Myocyte (in vitro differentiated cells): ENCODE measurements around the gene AEN. TPM values are rescaled to one million over a fixed set of nuclear protein-coding genes. Genes with fewer than 3 reads are reported as not detected.
"Not testable (repeated sequence)": the region's sequence is repeated elsewhere in the genome, so short reads cannot be mapped to it uniquely, and the experiment has no call there.

ENCODE experiments used
- DNase-seq: peaks from one replicate; pipeline ENCODE4 v3.0.0-alpha.2; 2012; ENCODE audit warnings: low read depth
- total RNA-seq: library from RNA; depleted of rRNA; stranded (reverse); fragments of >200 nt; gene quantifications from 2 replicates; pipeline ENCODE4 v1.2.3, GENCODE V29; 2014

AEN gene
- total RNA-seq, 1 donor from 2014 or later = 50.3 TPM

DNA sequence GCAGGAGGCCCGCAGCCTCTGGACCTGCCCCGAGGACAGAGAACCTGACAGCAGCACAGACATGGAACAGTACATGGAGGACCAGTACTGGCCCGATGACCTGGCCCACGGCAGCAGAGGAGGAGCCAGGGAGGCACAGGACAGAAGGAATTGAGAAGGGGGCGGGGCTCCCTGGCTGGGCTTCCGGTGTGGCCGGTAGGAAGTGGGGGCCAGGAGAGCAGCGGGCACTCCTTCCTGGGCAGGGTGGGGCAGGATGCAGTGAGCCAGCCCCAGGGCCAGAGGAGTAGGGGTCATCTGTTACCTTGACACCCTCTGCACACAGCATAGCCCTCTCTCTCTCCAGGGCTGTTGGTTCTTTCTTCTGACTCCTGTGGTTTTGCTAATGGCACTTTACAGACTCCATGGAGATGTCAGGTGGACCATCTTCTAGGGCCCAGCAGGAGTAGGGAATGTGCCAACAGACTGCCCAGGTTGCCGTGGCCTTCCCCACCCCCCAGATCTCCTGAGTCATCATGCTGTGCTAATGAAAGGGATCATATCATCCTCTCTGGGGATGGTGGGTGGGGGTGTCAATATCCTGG is 9.1 kb downstream of the AEN start:
- no peak for DNase-seq

DNA sequence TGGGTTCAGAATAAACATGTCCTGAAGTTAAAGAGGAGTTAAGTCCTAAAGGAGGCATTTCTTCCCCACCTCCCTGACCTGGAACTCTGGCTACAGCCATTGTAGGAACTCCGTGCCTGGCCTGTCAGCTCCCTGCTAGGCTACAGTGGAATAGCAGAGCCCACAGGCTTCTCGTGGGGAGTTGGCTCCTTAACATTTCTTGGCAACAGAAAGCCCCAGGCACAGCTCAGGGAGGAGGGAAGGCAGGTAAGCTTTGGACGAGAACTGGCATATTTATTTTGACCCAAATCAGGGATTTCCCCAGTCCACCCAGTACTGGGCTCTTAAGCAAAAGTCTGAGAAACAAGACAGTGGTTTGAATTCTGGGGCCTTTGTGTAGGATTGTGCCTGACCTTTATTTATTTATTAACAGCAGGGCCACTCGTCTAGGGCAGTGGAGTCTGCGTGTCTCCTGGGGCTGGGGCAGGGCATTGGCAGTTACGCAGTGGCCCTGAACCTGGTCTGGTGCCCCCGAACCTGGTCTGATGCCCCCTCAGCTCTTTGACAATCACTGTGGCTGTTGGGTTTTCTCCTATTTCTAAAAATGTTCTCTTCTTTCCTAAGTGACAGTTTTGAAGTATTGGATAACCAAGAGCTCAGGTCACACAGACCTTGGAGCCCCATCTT is 9.8 kb downstream of the AEN start:
- DNase-seq = no peak

DNA sequence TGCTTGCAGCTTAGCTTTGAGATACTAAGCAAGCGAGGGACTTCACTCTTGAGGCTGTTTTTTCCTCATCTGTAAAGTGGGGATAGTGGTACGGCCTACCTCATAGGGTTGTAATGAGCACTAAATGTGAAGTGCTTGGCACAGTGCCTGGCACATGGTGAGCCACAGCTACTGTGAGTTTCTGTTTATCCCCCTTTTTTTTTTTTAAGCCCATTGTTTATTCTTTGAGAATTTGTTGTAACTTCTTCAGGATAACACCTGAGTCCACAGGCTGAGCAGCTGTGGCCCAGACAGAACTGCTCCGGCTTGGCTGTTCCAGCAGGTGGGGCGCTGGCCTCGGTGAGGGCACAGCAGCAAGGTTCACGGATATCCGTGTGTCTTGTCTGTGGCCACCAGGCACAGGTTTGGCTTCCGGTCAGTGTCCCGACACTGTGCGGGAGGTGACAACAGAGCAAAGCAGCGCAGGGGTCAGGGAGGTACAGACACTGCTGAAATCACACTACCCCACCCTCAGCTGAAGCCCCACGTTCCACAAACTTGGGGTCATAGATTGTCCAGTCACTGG is 10.4 kb downstream of the AEN start:
- DNase-seq = no peak

DNA sequence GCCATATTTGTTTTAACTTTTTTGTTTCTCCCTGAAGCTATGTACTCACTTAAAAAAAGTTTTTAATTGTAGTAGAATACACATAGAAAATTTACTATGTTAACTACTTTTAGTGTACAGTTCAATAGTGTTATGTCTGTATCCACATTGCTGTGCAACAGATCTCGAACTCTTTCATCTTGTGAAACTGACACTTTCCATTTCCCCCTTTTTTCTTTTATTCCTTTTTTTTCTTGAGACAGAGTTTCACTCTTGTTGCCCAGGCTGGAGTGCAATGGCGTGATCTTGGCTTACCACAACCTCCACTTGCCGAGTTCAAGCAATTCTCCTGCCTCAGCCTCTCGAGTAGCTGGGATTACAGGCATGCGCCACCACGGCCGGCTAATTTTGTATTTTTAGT is 11.7 kb downstream of the AEN start:
- not testable (repeated sequence) for DNase-seq

DNA sequence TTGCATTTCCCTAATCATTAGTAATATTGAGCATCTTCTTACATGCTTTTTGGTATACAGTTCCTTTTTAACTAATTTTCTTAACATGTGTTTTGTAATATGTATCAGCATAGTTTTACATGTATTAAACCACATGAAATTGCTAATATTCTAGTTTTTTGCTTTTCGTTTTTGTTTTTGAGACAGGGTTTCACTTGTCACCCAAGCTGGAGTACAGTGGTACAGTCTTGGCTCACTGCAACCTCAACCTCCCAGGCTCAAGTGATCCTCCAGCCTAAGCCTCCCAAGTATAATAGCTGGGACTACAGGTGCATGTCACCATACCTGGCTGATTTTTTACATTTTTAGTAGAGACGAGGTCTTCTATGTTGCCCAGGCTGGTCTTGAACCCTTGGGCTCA is 13.3 kb downstream of the AEN start:
- no peak for DNase-seq

DNA sequence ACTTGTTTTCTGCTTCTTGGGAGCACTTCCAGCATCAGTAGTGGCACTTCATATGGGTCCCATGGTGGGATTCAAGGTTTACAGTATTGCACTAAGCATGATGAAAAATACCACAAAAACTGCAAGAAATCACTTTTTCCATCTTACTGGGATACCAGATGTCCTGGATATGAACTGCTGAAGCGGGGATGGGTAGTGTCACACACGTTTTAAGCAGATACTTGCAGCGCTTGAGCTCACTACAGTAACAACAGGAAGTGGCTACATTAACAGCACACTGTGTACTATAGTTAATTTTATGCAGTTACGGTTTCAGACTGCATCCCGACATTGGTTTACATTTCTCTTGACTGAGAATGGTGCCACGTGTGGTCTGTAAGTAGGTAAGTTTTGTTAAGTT is 14.2 kb downstream of the AEN start:
- DNase-seq = no peak

DNA sequence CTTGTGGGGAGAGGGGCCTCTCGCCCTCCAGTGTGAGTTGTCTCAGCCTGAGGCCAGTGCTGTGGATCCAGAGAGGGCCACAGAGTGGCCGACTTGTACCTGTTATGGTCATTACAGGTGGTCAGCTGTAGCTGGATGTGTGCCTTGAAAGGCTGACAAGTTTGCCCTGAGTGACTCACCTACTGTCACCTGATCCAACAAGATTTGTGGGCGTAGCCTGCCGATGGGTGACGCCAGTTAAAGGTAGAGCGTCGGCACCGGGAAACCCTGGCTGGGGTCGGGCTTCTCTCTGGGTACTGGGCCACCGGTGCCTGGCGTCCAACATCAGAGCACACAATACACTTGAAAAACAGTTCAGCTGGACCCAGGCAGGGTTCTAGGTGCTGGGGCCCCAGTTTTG is 14.9 kb downstream of the AEN start:
- no peak for DNase-seq

DNA sequence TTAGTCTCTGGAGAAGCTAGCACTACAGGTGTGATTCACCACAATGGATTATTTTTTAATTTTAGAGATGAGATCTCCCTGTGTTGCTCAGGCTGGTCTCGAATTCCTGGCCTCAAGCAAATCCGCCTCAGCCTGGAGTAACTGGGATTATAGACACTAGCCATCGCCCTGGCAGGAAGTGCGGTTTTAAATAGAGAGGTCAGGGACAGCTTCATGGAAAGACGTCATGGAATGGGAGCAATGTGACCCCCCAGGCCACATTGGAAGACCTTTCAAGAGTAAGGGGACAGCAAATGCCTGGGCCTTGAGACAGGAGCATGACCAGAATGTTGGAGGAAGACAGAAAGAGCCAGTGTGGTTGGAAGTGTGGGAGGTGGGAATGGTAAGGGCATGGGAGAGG is 15.5 kb downstream of the AEN start:
- no peak for DNase-seq

DNA sequence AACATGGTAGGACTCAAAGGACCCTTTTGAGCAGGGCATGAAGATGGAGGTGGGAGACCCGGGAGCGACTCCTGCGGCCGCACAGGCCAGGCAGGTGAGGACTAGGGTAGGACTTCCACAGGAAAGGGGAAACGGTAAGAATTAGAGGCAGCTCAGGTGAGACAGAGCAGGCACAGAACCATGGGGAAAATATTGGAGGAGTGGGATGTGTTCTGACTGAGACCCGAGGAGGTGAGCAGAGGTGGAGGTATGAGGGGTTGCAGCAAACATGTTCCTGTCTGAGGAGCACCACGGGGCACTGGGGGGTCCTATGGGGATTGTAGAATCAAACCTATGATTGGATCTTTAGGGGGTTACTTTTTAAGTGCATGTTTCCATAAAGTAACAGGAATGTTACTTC is 16.3 kb downstream of the AEN start:
- no peak for DNase-seq

DNA sequence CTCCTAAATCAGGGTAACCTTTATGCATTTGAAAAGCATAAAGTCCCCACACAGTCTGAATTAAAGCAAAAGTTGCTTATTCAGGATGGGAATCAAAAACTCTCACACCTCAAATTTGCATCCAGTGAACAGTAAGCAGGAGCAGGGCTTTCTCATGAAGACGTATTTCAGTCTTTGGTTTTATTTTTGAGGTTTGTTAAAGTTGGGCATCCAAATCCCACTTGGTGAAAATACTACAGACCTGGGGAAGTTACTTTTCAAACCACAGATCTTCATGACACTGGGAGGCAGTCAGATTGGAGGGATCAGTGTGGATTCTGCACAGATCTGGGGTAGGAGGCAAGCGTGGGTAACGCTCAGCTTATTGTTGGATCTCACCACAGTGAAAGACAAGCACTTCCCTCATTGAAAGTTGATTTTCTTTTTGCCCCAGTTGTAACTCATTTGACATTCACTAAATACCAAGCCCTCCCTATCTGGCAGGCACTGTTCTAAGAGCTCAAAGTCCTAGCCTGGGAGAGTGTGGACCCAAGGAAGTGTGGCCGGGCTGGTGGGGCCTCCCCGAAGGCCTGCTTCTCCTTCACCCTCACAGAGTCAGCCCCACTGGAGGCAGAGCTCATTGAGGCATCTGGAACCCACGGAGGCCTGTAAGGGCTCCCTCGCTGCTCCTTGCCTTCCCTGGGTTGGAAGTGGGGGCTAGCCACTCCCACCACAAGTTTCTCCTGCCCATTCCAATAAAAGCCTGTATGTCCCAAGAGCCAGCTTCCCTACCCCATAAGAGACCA is 16.9 kb downstream of the AEN start:
- no peak for DNase-seq

DNA sequence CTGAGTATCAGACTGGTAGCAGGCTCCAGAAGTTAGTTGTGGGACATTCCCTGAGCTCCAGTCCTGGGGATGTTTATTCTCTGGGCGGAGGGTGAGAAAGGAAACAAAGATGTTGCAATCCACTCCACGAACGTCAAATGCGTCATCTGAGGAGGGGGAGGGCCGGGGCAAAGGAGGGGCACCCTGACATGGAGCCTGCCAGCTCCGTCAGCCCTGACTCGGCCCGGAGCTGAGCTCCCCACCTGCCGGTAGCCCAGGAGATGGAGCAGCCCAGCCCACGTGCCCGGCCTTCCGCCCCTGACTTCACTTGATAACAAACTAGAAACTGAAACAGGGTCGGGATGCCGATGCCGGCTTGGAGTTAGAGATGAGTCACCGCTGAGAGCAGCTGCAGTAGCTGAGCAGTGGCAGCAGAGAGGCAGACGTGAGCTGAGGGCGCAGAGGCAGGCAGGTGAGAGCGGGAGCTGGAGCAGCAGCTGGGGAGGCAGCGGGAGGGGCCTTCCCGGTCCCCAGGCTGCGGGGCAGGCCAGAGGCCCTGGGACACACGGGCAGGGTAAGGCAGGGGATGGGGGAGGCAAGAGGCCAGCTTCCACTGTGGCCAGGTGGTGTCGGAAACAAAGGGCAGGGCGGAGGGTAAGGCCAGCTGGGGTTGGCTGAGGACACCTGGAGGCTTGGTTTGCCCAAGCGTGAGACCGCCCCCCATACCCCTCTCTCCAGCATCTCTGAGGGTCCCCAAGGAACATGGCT is 17.7 kb downstream of the AEN start, which contains the start of gene ISG20:
Gene ISG20 (plus strand): TSS at position 391 of the 747 bp plus-strand sequence. CDS start 351 bp downstream, at position 742.
- peak; percentile 94 for DNase-seq

DNA sequence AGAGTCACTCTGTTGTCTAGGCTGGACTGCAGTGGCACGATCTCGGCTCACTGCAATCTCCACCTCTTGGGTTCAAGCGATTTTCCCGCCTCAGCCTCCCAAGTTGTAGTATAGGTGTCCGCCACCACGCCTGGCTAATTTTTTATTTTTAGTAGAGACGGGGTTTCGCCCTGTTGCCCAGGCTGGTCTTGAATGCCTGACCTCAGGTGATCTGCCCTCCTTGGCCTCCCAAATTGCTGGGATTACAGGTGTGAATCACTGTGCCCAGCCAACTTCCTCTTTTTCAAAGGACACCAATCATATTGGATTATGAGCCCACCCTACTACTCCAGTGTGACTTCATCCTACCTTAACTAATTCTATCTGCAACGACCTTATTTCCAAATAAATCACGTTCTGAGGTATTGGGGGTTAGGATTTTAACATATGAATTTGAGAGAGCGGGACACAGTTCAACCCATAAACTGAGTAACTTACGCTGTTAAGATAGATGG is 20.9 kb downstream of the AEN start:
- no peak for DNase-seq

DNA sequence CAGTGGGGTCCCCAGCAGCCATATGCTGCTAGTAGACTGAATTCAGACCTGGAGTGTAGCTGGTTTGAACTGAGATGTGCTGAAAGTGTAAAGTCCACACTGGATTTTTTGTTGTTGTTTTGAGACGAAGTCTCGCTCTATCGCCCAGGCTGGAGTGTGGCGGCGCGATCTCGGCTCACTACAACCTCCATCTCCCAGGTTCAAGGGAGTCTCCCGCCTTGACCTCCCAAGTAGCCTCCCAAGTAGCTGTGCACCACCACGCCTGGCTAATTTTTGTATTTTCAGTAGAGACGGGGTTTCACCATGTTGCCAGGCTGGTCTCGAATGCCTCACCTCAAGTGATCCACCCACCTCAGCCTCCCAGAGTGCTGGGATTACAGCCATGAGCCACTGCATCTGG is 21.4 kb downstream of the AEN start:
- DNase-seq = not testable (repeated sequence)

DNA sequence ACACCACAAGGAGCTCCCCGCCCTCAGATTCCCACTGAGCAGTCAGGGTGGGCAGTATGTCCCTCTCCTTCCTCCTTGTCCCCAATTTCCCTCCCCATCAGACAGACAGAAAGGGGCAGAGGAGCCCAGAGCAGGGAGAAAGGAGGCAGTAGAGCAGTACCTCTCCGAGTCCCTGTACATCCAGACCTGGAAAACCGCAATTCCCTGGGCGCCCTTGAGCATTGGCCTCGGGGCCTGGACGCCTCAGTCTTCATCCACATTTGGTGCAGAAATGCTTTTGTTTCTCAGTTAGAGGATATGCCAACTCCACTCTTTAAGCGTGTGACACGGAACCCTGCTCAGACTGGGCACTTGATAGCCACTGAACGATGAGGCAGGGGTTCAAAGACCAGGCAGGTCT is 23.6 kb downstream of the AEN start:
- no peak for DNase-seq

DNA sequence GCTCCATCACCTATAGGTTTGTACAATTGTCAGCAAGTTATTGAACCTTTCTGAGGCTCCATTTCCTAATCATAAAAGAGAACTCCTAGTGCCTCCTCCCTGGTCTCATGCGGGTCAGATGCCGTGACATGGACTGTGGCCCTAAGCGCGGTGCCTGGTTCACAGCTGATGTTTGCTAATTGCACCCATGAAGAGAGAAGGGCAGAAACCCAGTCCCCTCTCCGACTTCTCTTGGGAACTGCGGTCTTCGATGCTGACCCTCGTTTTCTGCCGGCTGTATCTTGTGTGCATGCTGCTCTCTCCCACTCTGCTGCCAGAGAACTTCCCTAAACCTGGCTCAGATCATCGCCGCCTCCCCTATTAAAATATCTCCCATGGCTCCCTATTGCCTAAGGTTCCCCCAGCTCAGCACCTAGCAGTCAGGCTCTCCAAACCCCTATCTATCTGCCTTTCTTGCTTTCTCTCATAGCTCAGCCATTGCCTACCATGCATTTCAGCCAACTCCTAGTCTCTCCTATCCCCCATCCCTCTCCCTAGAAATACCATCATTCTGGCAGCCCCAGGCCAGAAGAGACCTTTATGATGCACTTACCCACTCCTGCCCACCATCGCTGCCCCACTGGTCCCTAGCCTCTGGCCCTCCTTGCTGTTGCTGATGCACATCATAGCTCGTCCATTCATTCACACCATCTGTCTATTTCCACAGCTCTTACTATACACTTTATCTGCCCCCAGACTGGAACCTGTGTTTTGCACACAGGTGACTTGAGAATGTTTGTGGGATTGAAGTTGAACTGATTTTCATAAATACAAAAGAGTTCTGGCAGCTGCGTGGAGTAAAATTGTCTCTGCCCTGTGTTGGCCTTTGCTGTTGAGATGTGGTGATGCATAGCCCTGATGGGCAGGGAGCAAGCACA is 24.3 kb downstream of the AEN start:
- no peak for DNase-seq

DNA sequence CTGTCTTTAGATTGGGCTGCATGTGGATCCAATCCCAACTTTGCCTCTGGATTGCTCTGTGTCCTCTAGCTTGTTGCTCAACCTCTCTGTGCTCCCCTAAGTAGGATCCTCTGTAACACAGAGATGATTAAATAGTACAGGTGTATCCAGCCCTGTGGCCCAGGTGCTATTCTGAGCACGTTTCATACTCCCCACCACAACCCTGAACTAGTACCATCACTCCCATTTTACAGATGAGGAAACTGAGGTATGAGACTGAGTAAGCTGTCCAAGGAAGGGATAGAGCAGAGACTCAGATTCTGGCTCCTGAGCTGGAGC is 24.9 kb downstream of the AEN start:
- DNase-seq = no peak

DNA sequence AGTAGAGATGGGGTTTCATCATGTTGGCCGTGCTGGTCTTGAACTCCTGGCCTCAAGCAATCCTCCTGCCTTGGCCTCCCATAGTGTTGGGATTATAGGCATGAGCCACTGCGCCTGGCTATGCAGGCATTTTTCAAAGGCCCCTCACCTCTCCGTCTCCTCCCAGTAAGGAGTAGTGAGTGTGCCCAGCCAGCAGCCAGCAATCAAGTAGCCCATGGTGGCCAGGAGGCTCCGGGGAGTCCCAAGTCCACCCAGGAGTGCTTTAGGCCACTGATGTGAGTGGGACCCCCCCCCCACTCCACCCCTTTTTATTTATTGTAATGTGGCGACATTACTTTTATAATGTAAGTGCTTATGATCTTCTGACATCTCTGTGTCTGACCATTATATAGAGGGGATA is 25.8 kb downstream of the AEN start:
- DNase-seq = no peak

DNA sequence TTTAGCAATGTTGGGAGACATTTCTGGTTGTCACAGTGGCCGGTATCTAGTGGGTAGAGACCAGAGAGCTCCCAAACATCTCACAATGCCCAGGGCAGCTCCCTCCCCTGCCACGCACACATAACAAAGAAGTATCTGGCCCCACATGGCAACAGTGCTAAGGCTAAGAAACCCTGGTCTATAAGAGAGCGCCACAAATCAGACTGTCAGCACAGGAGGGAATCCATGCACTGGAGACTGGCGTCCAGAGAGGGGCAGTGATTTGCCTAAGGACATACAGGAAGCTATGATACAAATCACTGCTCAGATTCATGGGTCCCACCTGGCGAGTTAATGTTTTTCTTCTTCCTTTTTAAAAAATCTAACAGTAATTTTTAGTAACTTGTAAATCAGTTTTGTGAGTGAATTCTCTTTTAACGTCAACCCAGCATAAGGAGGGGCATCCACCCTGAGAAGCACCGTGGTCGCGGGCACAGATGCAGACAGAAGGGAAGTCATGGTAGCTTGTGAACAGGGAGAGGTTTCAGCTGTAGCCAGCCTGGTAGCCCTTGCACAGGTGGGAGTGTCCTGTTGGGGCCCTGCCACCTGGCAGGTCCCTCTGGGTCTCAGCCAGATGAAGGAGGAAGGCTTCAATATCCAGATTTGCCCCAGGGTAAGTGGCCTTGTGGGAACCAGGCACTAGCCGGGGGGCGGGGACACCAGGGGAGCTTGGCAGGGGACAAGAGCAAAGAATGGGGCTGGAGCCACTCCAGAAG is 26.4 kb downstream of the AEN start:
- no peak for DNase-seq

DNA sequence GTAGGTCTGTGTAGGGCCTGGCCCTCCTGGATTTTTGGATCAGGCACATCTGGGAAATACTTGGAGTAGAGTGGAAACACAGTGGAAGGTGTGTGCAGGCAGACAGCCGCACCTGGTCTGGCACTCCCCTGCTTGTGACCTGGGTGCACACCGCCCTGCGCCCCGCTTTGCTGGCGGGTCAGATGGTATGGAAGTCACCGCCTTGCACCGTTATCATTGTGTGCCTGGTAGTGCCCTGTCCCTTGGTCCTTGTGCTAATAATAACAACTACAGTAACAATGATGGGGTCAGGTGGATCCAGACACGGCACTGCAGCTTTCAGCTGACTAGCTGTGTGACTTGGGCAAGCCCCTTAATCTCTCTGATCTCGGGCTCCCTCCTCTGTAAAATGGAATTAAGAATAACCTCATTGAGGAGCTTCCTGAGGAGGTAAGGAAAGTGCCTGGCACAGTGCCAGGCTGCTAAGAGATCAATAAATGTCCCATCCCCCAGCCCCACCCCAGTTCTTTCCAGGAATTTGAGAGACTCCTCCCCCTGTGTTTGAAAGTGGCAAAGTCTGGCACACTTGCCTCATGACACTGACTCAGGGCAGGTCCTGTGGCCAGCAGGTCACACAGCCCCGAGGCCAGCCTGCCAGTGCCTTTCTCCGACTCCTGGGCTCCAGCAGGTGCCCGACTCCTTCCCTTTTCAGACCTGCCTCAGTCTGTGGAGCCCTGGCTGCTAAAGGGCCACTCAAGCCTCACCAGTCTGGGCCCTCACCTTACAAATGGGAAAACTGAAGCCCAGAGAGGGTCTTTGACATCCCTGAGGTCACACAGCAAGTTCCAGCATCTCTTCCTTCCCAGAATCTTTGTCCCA is 27.4 kb downstream of the AEN start:
- no peak for DNase-seq
